DMS114 treated with DMSO at 0.1 percent for 48 hours (cell line): Measurements from ENCODE around the gene PTGIS.
"Not testable (repeated sequence)": the region's sequence is repeated elsewhere in the genome, so short reads cannot be mapped to it uniquely, and the experiment has no call there.

Experiments
- DNase-seq: peaks from one replicate; lab custom pipeline; 2025; ENCODE audit not compliant: unreplicated experiment; lab: John Stamatoyannopoulos, UW

PTGIS gene

GRCh38 chr20:49579874-49580812, 12.2 kb upstream of the PTGIS start:
- no peak for DNase-seq

GRCh38 chr20:49579195-49579594, 11.3 kb upstream of the PTGIS start:
- DNase-seq: no peak

- DNase-seq: no peak
Measured at GRCh38 chr20:49578436-49578835, 10.5 kb upstream of the PTGIS start.

- no peak for DNase-seq
Measured at GRCh38 chr20:49575551-49576060, 7.7 kb upstream of the PTGIS start.

- no peak for DNase-seq
Measured at GRCh38 chr20:49573900-49574416, 6.0 kb upstream of the PTGIS start.

- no peak for DNase-seq
Measured at GRCh38 chr20:49572857-49573256, 4.9 kb upstream of the PTGIS start.

GRCh38 chr20:49571553-49571835, 3.6 kb upstream of the PTGIS start:
- DNase-seq: no peak

GRCh38 chr20:49570828-49571552, 3.1 kb upstream of the PTGIS start:
- no peak for DNase-seq

- no peak for DNase-seq
Measured at GRCh38 chr20:49570161-49570827, 2.4 kb upstream of the PTGIS start.

GRCh38 chr20:49569411-49570115, 1.6 kb upstream of the PTGIS start:
- no peak for DNase-seq

GRCh38 chr20:49568278-49569151, 578 bp upstream of the PTGIS start:
- no peak for DNase-seq

GRCh38 chr20:49566401-49567364, 1.3 kb downstream of the PTGIS start:
- DNase-seq: no peak

GRCh38 chr20:49564991-49565390, 2.9 kb downstream of the PTGIS start:
- not testable (repeated sequence) for DNase-seq

GRCh38 chr20:49563015-49563980, 4.6 kb downstream of the PTGIS start:
- DNase-seq: no peak

- no peak for DNase-seq
Measured at GRCh38 chr20:49562311-49563014, 5.5 kb downstream of the PTGIS start.

GRCh38 chr20:49561806-49562205, 6.1 kb downstream of the PTGIS start:
- no peak for DNase-seq

- DNase-seq: no peak
Measured at GRCh38 chr20:49561256-49561655, 6.7 kb downstream of the PTGIS start.
